BJ (cell line): ENCODE data around the gene SPEG. TPM values are rescaled to one million over a fixed set of nuclear protein-coding genes. Genes with fewer than 3 reads are reported as not detected.

Source experiments
- CTCF ChIA-PET: fragments of 350-600 bp; formaldehyde crosslinking; extraction: SDS; loops from one replicate; lab custom pipeline; 2021; ENCODE audit warnings: antibody characterized with exemption, inconsistent platforms; lab: Yijun Ruan, JAX
- POLR2A ChIA-PET: fragments of 300-600 bp; sonication (Branson Sonifier 250); formaldehyde crosslinking; extraction: SDS; loops from one replicate; lab custom pipeline; 2021; ENCODE audit warnings: antibody characterized with exemption; lab: Charles Lee
- DNase-seq: peaks from one replicate; pipeline ENCODE4 v3.0.0-alpha.2; 2011; ENCODE audit warnings: low read depth
- H3K27me3 ChIP-seq: 2 replicates; pipeline ENCODE4 v1.6.0; 2011; ENCODE audit warnings: low read length; ENCODE audit not compliant: control insufficient read depth, insufficient read depth
- H3K36me3 ChIP-seq: 2 replicates; pipeline ENCODE4 v1.5.1; 2011; ENCODE audit warnings: low read length; ENCODE audit not compliant: control insufficient read depth, insufficient read depth
- H3K4me3 ChIP-seq: 2 replicates; pipeline ENCODE4 v1.5.1; 2011; ENCODE audit warnings: low read depth, mild to moderate bottlenecking, control low read depth, low read length
- polyA plus RNA-seq: library from polyadenylated mRNA; depleted of rRNA; stranded (reverse); fragments of >200 nt; gene quantifications from 2 replicates; pipeline ENCODE4 v1.2.3, GENCODE V29; 2011
- TF ChIP-seq, protein P1 (sequence below): IDR thresholded peaks from 2 replicates; pipeline ENCODE4 v1.5.1; 2011; ENCODE audit warnings: low read depth, mild to moderate bottlenecking, control low read depth, inconsistent platforms, low read length, moderate library complexity; ENCODE audit not compliant: insufficient read depth

The SPEG gene
- polyA plus RNA-seq, 1 experiment, result 69.9 TPM

DNA sequence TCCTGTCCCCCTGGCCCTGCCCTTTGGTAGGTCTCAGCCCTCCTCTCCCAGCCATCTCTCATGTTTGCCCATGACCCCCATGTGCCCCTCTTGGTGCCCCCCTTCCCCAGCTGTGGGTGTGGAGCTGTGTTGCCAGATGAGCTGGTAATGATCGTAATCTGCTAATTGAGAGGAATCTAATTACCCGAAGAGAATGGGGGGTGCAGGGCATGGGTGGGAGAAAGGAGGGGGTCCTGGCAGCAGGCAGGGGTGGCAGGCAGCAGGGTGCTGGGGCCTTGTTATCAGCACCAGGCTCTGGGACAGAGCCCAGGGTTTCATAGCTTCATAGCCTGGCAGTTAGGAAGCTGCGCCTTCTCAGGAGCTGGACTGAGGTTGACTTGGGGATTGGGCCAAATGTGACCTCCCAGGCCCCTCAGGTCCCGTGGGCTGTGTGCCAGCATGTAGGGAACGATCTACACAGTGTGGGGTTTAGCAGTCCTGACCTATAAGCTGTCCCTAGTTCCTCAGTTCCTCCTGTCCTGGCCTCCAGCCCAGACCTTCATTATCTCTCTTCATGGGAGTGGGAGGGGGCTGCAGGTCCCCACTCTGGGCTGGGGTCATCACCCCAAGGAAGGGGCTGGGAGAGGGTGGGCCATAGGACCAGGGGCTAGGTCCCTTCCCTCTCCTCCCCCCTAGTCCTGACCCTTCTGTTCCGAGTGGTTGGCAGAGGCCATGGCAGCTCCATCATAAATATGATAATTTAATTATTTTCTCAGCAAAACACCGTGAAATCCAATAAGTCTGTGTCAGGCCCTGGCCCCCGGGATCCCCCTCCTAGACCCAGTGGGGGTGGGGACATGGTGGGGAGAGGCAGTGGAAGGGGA, 73.2 kb downstream of the SPEG start:
- Histone ChIP-seq H3K27me3 (peaks cover 14% of the 10 kb centered on the region), H3K4me3 (no peak overlapping the region), H3K36me3 (peaks cover 24% of the 10 kb centered on the region)
- TF ChIP-seq, protein P1, sequence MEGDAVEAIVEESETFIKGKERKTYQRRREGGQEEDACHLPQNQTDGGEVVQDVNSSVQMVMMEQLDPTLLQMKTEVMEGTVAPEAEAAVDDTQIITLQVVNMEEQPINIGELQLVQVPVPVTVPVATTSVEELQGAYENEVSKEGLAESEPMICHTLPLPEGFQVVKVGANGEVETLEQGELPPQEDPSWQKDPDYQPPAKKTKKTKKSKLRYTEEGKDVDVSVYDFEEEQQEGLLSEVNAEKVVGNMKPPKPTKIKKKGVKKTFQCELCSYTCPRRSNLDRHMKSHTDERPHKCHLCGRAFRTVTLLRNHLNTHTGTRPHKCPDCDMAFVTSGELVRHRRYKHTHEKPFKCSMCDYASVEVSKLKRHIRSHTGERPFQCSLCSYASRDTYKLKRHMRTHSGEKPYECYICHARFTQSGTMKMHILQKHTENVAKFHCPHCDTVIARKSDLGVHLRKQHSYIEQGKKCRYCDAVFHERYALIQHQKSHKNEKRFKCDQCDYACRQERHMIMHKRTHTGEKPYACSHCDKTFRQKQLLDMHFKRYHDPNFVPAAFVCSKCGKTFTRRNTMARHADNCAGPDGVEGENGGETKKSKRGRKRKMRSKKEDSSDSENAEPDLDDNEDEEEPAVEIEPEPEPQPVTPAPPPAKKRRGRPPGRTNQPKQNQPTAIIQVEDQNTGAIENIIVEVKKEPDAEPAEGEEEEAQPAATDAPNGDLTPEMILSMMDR, result no peak
- CTCF ChIA-PET, result interaction anchor here (1.0 to 42.0 kb wide), 6 partner anchors 10 to 120 kb away, joined by 3 to 872 read pairs (median 8); partner anchors contain the start of genes ASIC4, CHPF, DNPEP and GMPPA
- POLR2A ChIA-PET, result interaction anchor here (0.7 kb wide), 1 partner anchor 77 kb away, joined by 6 read pairs; no protein-coding TSS in a partner anchor
- DNase-seq, result no peak

DNA sequence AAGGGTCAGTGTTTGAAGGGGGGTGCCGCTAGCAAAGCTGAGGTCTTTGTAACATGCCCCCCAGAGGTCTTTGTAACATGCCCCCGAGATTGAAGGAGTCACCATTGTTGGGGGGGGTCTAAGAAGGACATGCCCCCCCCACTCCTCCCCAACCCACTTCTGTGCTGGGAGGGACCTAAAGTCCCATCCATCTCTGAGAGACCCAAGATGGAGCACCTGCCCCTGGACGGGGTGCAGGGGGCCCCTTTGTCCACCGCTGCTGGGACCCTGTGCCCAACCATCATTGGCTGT, 73.7 kb downstream of the SPEG start:
- ChIA-PET POLR2A (interaction anchor here (0.7 kb wide), 1 partner anchor 77 kb away, joined by 6 read pairs; no protein-coding TSS in a partner anchor), CTCF (interaction anchor here (1.6 to 42.0 kb wide), 5 partner anchors 10 to 120 kb away, joined by 4 to 872 read pairs (median 12); partner anchors contain the start of genes ASIC4, CHPF, DNPEP and GMPPA)
- TF ChIP-seq, protein P1, result no peak
- H3K27me3 ChIP-seq, result peaks cover 19% of the 10 kb centered on the region
- H3K36me3 ChIP-seq, result peaks cover 24% of the 10 kb centered on the region
- DNase-seq, result no peak
- no peak overlapping the region for H3K4me3 ChIP-seq

DNA sequence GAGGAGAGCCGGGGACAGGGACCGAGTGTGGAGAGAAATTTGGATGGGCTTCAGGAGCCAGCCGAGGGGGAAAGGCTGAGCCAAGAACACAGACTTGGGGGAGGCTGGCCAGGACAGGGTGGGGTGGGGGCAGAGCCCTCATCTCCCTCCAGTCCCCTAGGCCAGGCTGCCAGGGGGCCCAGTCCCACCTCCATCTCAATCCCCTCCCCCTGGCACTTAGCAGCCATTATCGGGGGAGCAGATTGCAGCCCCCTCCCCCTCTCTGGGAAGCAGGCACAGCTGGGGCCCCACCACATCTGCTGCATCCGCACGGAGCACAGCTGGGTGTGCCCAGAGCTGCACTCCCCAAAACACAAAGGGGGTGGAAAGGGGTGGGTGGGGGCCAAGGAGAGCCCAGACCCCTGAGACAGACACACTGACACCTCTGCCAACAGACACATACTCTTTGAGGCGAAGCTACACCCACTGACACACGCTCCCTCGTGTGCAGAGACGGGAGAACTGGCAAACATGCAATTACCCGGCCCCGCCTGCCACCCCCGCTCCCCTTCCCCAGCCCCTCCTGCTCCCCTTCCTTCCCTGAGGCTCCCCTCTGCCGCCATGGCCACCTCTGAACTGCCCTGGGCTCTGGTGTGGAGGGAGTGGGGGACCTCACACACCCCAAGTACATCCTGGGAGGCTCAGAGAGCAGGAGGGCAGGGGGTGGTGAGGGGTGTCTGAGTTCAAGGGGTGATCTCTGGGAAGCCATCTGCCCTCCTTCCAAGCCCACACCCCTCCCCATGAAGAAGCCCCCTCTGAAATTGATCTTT, 74.5 kb downstream of the SPEG start:
- no peak for DNase-seq
- H3K36me3 ChIP-seq, result peaks cover 18% of the 10 kb centered on the region
- peaks cover 25% of the 10 kb centered on the region for H3K27me3 ChIP-seq
- H3K4me3 ChIP-seq, result no peak overlapping the region
- TF ChIP-seq, protein P1, result no peak
- CTCF ChIA-PET, result interaction anchor here (0.6 to 42.0 kb wide), 13 partner anchors 11 to 1664 kb away, joined by 3 to 872 read pairs (median 6); partner anchors contain the start of genes ASIC4, CHPF, DNPEP and GMPPA
- POLR2A ChIA-PET, result interaction anchor here (1.4 kb wide), 1 partner anchor 11 kb away, joined by 4 read pairs; no protein-coding TSS in a partner anchor

DNA sequence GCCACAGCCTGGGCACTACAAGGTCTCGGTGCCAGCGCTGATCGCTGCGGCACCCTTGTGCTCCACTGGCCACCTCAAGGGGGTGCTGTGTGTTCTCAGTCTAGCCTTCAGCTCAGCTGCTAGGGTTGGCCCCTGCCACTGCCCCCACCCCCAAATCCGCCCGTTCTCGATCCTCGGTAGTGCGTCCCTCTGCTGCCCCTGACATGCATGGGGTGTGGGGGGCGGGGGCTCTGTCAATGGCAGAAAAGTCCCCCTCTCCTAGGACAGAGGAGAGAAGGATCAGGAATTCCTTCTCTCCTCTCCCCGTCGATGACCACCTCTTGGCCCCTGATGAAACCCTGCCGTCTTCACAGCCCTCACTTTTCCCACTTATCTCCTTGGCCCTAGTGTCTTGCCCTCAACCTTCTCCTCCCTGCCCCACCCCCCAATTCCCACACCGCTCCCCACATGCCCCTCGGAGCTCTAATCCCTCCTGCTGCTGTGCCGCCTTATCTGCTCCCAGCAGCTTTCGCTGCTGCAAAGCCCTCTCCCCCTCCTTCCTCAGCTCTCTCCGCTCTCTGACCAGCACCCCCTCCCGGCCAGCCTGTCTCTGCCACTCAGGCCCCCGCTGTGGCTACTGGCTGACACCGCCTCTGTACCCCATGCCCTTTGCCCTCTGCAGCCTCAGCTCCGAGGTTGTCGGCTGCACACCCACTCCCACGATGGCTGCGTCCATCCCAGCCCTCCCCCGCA, 75.3 kb downstream of the SPEG start:
- POLR2A ChIA-PET, result interaction anchor here (0.5 to 1.4 kb wide), 3 partner anchors 10 to 115 kb away, joined by 4 to 10 read pairs (median 5); no protein-coding TSS in a partner anchor
- CTCF ChIA-PET, result interaction anchor here (0.6 to 42.0 kb wide), 17 partner anchors 12 to 1663 kb away, joined by 3 to 872 read pairs (median 5); partner anchors contain the start of genes ASIC4, CHPF, GMPPA and TMEM198
- Histone ChIP-seq H3K36me3 (peaks cover 12% of the 10 kb centered on the region), H3K27me3 (peaks cover 25% of the 10 kb centered on the region), H3K4me3 (peak overlapping the region; percentile 11)
- TF ChIP-seq, protein P1, result peak; percentile 87
- DNase-seq, result no peak
